GM12873 (cell line): ENCODE data around the gene SOD1.

Source experiments
- CTCF ChIP-seq: IDR thresholded peaks from 2 replicates; pipeline ENCODE4 v1.5.1; 2012; ENCODE audit warnings: low read depth, mild to moderate bottlenecking, moderate library complexity, low read length, control low read depth; ENCODE audit not compliant: insufficient read depth; ENCODE audit errors: missing control alignments

The SOD1 gene

GRCh38 chr21:31696424-31696823, 36.9 kb downstream of the SOD1 start:
- TF ChIP-seq CTCF: no peak

- TF ChIP-seq CTCF: no peak
Measured at GRCh38 chr21:31698461-31698860, 39.0 kb downstream of the SOD1 start.

GRCh38 chr21:31700040-31700439, 40.5 kb downstream of the SOD1 start:
- TF ChIP-seq CTCF: no peak

GRCh38 chr21:31706562-31706961, 47.1 kb downstream of the SOD1 start:
- no peak for TF ChIP-seq CTCF

GRCh38 chr21:31707499-31707898, 48.0 kb downstream of the SOD1 start:
- no peak for TF ChIP-seq CTCF

GRCh38 chr21:31708541-31708940, 49.0 kb downstream of the SOD1 start:
- TF ChIP-seq CTCF: no peak

GRCh38 chr21:31710586-31710985, 51.1 kb downstream of the SOD1 start:
- no peak for TF ChIP-seq CTCF
